Heart left ventricle (tissue), 13 donors: Measurements from ENCODE around the gene ANLN.

ENCODE experiments used
- POLR2A ChIP-seq, 2 donors: fragments of 450-650 bp; IDR thresholded peaks; one replicate each; pipeline ENCODE4 v1.6.1; 2017; ENCODE audit warnings: antibody characterized with exemption in 2 of 2, mild to moderate bottlenecking in 2 of 2, moderate library complexity in 2 of 2
- TF ChIP-seq, protein P1 (sequence below), 12 donors: fragments of 200-600 bp; sonication (generic) in 4 of 12; IDR thresholded peaks; one replicate each; pipeline versions ENCODE4 v1.5.0 to v1.8.0; 2018 to 2022; ENCODE audit warnings: antibody characterized with exemption in 12 of 12, mild to moderate bottlenecking in 5 of 12
- donor health status: ischemic (EF 13 %, LVEDD 7.1; RV severe dilation, severe dysfunction).
- donor health status: DM: no; HTN: yes; CAD: no.
- donor health status: DM: no; HTN: no; CAD: no.
- donor health status: ischemic (EF 25% LVEDD 6.9; RV normal size, moderate dysfunction).
- donor health status: ischemic (EF 25% LVEDD 5.7; RV mildly dilated, moderate dysfunction).
- donor health status: ischemic (EF 35%, LVEDD 5.7; RV mildly dilated, moderate dysfunction).
- donor health status: nonischemic (EF 11% LVEDD 7.7; RV severe dilation, severe dysfunction).
- donor health status: DM: yes; HTN: yes; CAD: no.
- donor health status: PGD.
- donor health status: ischemic (EF 29% LVEDD 5.4; RV normal size, mild dysfunction).
- donor health status: nonischemic (EF 23%, LVEDD 6.1; RV moderate dilation, normal function).

DNA sequence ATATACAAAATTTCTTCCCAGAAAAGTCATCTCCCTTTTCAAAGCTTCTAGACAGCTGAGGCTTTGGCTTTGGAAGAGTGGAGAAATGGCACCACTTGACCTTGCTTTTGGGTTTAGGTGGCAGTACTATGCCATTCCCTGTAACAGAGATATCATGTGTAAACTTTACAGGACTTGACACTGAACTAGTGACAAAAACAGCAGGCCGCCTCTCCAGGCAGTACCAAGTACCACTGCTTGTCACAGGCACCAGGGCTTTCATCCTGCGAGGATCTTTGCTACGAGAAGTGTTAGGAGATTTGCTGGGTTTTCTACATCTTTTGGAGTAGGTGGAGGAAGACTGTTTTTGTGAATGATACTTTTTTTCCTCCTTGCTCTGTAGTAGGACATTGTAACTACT lies 32.6 kb upstream of the ANLN start:
- TF ChIP-seq, protein P1, sequence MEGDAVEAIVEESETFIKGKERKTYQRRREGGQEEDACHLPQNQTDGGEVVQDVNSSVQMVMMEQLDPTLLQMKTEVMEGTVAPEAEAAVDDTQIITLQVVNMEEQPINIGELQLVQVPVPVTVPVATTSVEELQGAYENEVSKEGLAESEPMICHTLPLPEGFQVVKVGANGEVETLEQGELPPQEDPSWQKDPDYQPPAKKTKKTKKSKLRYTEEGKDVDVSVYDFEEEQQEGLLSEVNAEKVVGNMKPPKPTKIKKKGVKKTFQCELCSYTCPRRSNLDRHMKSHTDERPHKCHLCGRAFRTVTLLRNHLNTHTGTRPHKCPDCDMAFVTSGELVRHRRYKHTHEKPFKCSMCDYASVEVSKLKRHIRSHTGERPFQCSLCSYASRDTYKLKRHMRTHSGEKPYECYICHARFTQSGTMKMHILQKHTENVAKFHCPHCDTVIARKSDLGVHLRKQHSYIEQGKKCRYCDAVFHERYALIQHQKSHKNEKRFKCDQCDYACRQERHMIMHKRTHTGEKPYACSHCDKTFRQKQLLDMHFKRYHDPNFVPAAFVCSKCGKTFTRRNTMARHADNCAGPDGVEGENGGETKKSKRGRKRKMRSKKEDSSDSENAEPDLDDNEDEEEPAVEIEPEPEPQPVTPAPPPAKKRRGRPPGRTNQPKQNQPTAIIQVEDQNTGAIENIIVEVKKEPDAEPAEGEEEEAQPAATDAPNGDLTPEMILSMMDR (IDR thresholded peaks at IDR 0.05), result no peak
- no peak for TF ChIP-seq POLR2A (IDR thresholded peaks at IDR 0.05)
